Measurements from ENCODE around the gene LITAF. TPM values are rescaled to one million over a fixed set of nuclear protein-coding genes. Genes with fewer than 3 reads are reported as not detected.

Gene LITAF
- total RNA-seq, 1 donor from 2014 or later, result 124 TPM

GRCh38 chr16:11588321-11589197 is 1.8 kb upstream of the LITAF start:
- CTCF ChIA-PET, result interaction anchor here (0.8 kb wide), 1 partner anchor 57 kb away, joined by 3 read pairs; no protein-coding TSS in a partner anchor
- Mint-ChIP-seq H3K4me3 (peak overlapping the region; percentile 49), H3K4me1 (peaks cover 34% of the 10 kb centered on the region), H3K27me3 (no peaks in the 10 kb centered on the region), H3K9me3 (no peaks in the 10 kb centered on the region), H3K27ac (peak overlapping the region; percentile 67), H3K36me3 (ENCODE audit: low read depth) (peaks cover 10% of the 10 kb centered on the region)
- POLR2A ChIA-PET, result interaction anchor here (0.6 to 3.2 kb wide), 6 partner anchors 12 to 157 kb away, joined by 3 to 40 read pairs (median 3); no protein-coding TSS in a partner anchor
- no peak for TF ChIP-seq CTCF (IDR thresholded peaks at IDR 0.05)
- DNase-seq (no peak), ATAC-seq (ENCODE audit: low read depth) (no peak)
- intact Hi-C loops (cut with micrococcal nuclease), result loop anchor here (5.0 to 10.0 kb wide), 2 partner anchors 194 to 714 kb away; partner anchors contain the start of gene CIITA

- no peak for ATAC-seq (ENCODE audit: low read depth)
- Mint-ChIP-seq H3K4me3 (peak overlapping the region; percentile 91), H3K27me3 (no peaks in the 10 kb centered on the region), H3K27ac (peak overlapping the region; percentile 94), H3K36me3 (ENCODE audit: low read depth) (peaks cover 14% of the 10 kb centered on the region), H3K4me1 (peaks cover 41% of the 10 kb centered on the region), H3K9me3 (no peaks in the 10 kb centered on the region)
- no peak for DNase-seq
- CTCF ChIA-PET, result interaction anchor here (0.8 to 1.2 kb wide), 2 partner anchors 34 to 56 kb away, joined by 3 to 4 read pairs; no protein-coding TSS in a partner anchor
- intact Hi-C loops (cut with micrococcal nuclease), result loop anchor here (1.0 to 10.0 kb wide), 5 partner anchors 10 to 713 kb away; partner anchors contain the start of gene CIITA
- TF ChIP-seq CTCF (IDR thresholded peaks at IDR 0.05), result no peak
- POLR2A ChIA-PET, result interaction anchor here (0.6 to 3.2 kb wide), 24 partner anchors 11 to 617 kb away, joined by 3 to 40 read pairs (median 7); partner anchors contain the start of genes RSL1D1, SNN, SOCS1 and TXNDC11
Observed at GRCh38 chr16:11587643-11588247, 1.0 kb upstream of the LITAF start.

DNA sequence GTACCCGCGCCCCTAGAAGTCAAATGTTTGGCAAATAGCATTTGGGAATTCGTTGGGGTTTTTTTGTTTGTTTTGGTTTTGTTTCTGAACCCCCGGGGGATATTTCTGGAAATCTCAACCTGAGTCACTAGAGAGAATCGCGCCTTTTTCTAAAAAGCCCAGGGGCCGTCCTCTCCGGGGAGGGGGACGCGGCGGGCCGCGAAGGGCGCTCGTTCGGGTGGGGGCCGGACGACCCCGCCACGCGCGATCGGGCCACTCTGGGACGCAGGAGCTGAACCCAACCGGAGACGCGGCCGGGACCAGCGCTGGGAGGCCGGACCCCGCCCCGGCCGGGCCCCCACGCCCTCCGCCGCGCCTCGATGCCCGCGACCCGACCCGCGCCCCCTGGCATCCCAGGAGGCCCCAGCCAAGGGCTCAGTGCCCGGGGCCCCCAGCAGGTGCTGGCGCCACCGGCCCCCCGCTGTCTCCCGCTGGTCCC is 302 bp downstream of the LITAF start:
- intact Hi-C loops (cut with micrococcal nuclease), result loop anchor here (1.0 to 10.0 kb wide), 7 partner anchors 9 to 712 kb away; partner anchors contain the start of gene CIITA
- Mint-ChIP-seq H3K36me3 (ENCODE audit: low read depth) (peaks cover 17% of the 10 kb centered on the region), H3K4me3 (peak overlapping the region; percentile 87), H3K9me3 (no peaks in the 10 kb centered on the region), H3K27ac (peak overlapping the region; percentile 94), H3K27me3 (no peaks in the 10 kb centered on the region), H3K4me1 (peaks cover 53% of the 10 kb centered on the region)
- peak; percentile 36 for ATAC-seq (ENCODE audit: low read depth)
- POLR2A ChIA-PET, result interaction anchor here (0.5 to 3.2 kb wide), 23 partner anchors 10 to 615 kb away, joined by 3 to 40 read pairs (median 6); partner anchors contain the start of genes RSL1D1, SNN and TXNDC11
- DNase-seq, result no peak
- CTCF ChIA-PET, result interaction anchor here (0.7 to 1.4 kb wide), 4 partner anchors 11 to 102 kb away, joined by 3 to 4 read pairs (median 3); no protein-coding TSS in a partner anchor
- no peak for TF ChIP-seq CTCF (IDR thresholded peaks at IDR 0.05)

DNA sequence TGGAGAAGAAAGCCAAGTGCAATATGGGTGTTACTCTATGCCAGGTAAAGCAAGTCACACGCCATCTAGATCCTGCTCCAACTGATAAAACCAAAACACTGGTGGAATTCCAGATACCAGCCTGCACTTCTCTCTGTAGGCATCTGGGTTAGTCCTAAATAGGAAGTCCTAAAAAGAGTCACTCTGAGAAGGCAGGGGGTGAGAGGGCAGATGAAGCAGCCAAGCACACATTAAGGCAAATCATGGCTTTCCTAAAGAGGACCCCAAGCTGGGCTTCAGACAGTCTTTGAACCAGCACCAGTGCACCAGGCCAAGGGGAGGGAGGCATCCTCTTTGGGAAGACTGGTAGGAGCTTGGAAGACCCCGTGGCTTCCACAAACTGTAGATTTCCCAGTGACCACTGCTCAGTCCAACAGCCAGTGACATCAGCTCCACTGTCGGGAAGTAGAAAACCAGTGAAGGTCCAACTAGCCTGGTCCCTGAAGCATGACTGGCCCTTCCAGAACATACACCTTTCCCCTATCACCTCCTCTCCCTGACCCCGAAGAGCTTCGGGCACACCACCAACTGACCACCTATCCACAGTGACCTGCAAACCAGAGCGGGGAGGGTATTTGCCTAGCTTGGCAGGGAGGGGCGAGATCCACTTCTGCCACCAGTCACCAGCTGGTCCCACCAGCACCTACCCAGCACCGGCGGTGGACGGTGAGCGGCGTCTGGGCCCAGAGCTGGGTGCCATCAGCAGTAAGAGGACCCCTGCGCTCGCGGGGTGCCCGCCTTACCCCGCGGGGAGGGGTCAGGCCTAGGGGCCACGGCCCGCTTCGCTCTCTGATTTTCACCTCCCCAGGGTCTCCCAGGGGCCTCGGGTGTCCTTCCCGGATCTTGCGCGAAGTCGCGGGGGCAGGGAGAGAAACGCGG is 1.0 kb downstream of the LITAF start:
- no peaks in the 10 kb centered on the region for H3K9me3 Mint-ChIP-seq
- DNase-seq (peak; percentile 57), ATAC-seq (ENCODE audit: low read depth) (peak; percentile 10)
- intact Hi-C loops (cut with micrococcal nuclease), result loop anchor here (1.0 to 10.0 kb wide), 11 partner anchors 8 to 711 kb away; partner anchors contain the start of gene CIITA
- POLR2A ChIA-PET, result interaction anchor here (0.5 to 3.2 kb wide), 17 partner anchors 9 to 1199 kb away, joined by 3 to 40 read pairs (median 5); partner anchors contain the start of gene SNN
- peaks cover 60% of the 10 kb centered on the region for H3K4me1 Mint-ChIP-seq
- H3K36me3 Mint-ChIP-seq (ENCODE audit: low read depth), result peaks cover 19% of the 10 kb centered on the region
- CTCF ChIA-PET, result interaction anchor here (0.9 to 1.4 kb wide), 2 partner anchors 54 to 56 kb away, joined by 4 read pairs; no protein-coding TSS in a partner anchor
- H3K27ac Mint-ChIP-seq, result peak overlapping the region; percentile 94
- peak overlapping the region; percentile 87 for H3K4me3 Mint-ChIP-seq
- TF ChIP-seq CTCF (IDR thresholded peaks at IDR 0.05), result no peak
- H3K27me3 Mint-ChIP-seq, result no peaks in the 10 kb centered on the region

Data from activated B cell treated with CpG ODN at 0.5 μM for 24 hours (primary cell).